ENCODE results near the gene ATP8B3. TPM values are rescaled to one million over a fixed set of nuclear protein-coding genes. Genes with fewer than 3 reads are reported as not detected.

The ATP8B3 gene
- total RNA-seq, 1 donor from 2014 or later: 1.5 TPM

GRCh38 chr19:1770866-1771576, 41.1 kb downstream of the ATP8B3 start:
- DNase-seq (ENCODE audit: extremely low spot score, unreplicated experiment): no peak
- Mint-ChIP-seq H3K27me3 (peaks cover 78% of the 10 kb centered on the region), H3K9me3 (peaks cover 14% of the 10 kb centered on the region), H3K27ac (no peak overlapping the region), H3K36me3 (peaks cover 4% of the 10 kb centered on the region), H3K4me3 (no peak overlapping the region), H3K4me1 (ENCODE audit: unreplicated experiment) (peaks cover 3% of the 10 kb centered on the region)
- TF ChIP-seq CTCF (conservative IDR thresholded peaks at IDR 0.05): no peak

- no peak for DNase-seq (ENCODE audit: extremely low spot score, unreplicated experiment)
- TF ChIP-seq CTCF (conservative IDR thresholded peaks at IDR 0.05): no peak
- Mint-ChIP-seq H3K36me3 (peaks cover 4% of the 10 kb centered on the region), H3K9me3 (peaks cover 14% of the 10 kb centered on the region), H3K27ac (no peak overlapping the region), H3K4me1 (ENCODE audit: unreplicated experiment) (peaks cover 3% of the 10 kb centered on the region), H3K27me3 (peaks cover 83% of the 10 kb centered on the region), H3K4me3 (no peak overlapping the region)
Observed at GRCh38 chr19:1769645-1769985, 42.5 kb downstream of the ATP8B3 start.

- no peak for TF ChIP-seq CTCF (conservative IDR thresholded peaks at IDR 0.05)
- peaks cover 4% of the 10 kb centered on the region for H3K36me3 Mint-ChIP-seq
- H3K4me3 Mint-ChIP-seq: no peak overlapping the region
- peaks cover 3% of the 10 kb centered on the region for H3K4me1 Mint-ChIP-seq (ENCODE audit: unreplicated experiment)
- H3K9me3 Mint-ChIP-seq: peaks cover 14% of the 10 kb centered on the region
- no peak for DNase-seq (ENCODE audit: extremely low spot score, unreplicated experiment)
- H3K27ac Mint-ChIP-seq: no peak overlapping the region
- H3K27me3 Mint-ChIP-seq: peaks cover 83% of the 10 kb centered on the region
Observed at GRCh38 chr19:1768918-1769644, 43.0 kb downstream of the ATP8B3 start.

- H3K27ac Mint-ChIP-seq: no peak overlapping the region
- no peak for DNase-seq (ENCODE audit: extremely low spot score, unreplicated experiment)
- peaks cover 3% of the 10 kb centered on the region for H3K36me3 Mint-ChIP-seq
- TF ChIP-seq CTCF (conservative IDR thresholded peaks at IDR 0.05): peak; percentile 49
- peaks cover 2% of the 10 kb centered on the region for H3K4me1 Mint-ChIP-seq (ENCODE audit: unreplicated experiment)
- H3K9me3 Mint-ChIP-seq: peaks cover 14% of the 10 kb centered on the region
- H3K4me3 Mint-ChIP-seq: no peak overlapping the region
- peaks cover 83% of the 10 kb centered on the region for H3K27me3 Mint-ChIP-seq
Observed at GRCh38 chr19:1768248-1768647, 43.8 kb downstream of the ATP8B3 start.

GRCh38 chr19:1767464-1767933, 44.6 kb downstream of the ATP8B3 start:
- Mint-ChIP-seq H3K27me3 (peaks cover 81% of the 10 kb centered on the region), H3K9me3 (peaks cover 14% of the 10 kb centered on the region), H3K27ac (no peak overlapping the region), H3K4me3 (no peak overlapping the region), H3K4me1 (ENCODE audit: unreplicated experiment) (no peaks in the 10 kb centered on the region), H3K36me3 (no peaks in the 10 kb centered on the region)
- TF ChIP-seq CTCF (conservative IDR thresholded peaks at IDR 0.05): peak; percentile 97
- no peak for DNase-seq (ENCODE audit: extremely low spot score, unreplicated experiment)
